Progenitor cell of endocrine pancreas (in vitro differentiated cells): ENCODE measurements around the gene LATS2. TPM values are rescaled to one million over a fixed set of nuclear protein-coding genes. Genes with fewer than 3 reads are reported as not detected.

Experiments
- DNase-seq: peaks from one replicate; pipeline ENCODE4 v3.0.0; 2021; ENCODE audit warnings: low spot score; ENCODE audit not compliant: unreplicated experiment
- H3K27ac Mint-ChIP-seq: 2 replicates; pipeline ENCODE4 v1.8.0; 2021; ENCODE audit warnings: mild to moderate bottlenecking, moderate library complexity, mixed read lengths
- H3K27me3 Mint-ChIP-seq: 2 replicates; pipeline ENCODE4 v1.8.0; 2021; ENCODE audit warnings: mixed read lengths
- H3K36me3 Mint-ChIP-seq: 2 replicates; pipeline ENCODE4 v1.8.0; 2022; ENCODE audit warnings: mixed read lengths; ENCODE audit not compliant: insufficient read depth
- H3K4me1 Mint-ChIP-seq: 2 replicates; pipeline ENCODE4 v1.8.0; 2021; ENCODE audit warnings: low read depth, mixed read lengths
- H3K4me3 Mint-ChIP-seq: 2 replicates; pipeline ENCODE4 v1.8.0; 2021; ENCODE audit warnings: low read depth, mild to moderate bottlenecking, moderate library complexity, mixed read lengths
- H3K9me3 Mint-ChIP-seq: 2 replicates; pipeline ENCODE4 v1.8.0; 2021; ENCODE audit warnings: low read depth, mixed read lengths
- total RNA-seq: library from RNA; stranded (reverse); gene quantifications from 2 replicates; pipeline ENCODE4 v1.2.1, GENCODE V29; 2021
- TF ChIP-seq, protein P1 (sequence below): fragments of 200-600 bp; sonication (generic); IDR thresholded peaks from one replicate; pipeline ENCODE4 v1.5.0; 2021; ENCODE audit warnings: antibody characterized with exemption, mild to moderate bottlenecking; ENCODE audit not compliant: unreplicated experiment

The LATS2 gene
- total RNA-seq, 1 donor from 2014 or later: 15.2 TPM

DNA sequence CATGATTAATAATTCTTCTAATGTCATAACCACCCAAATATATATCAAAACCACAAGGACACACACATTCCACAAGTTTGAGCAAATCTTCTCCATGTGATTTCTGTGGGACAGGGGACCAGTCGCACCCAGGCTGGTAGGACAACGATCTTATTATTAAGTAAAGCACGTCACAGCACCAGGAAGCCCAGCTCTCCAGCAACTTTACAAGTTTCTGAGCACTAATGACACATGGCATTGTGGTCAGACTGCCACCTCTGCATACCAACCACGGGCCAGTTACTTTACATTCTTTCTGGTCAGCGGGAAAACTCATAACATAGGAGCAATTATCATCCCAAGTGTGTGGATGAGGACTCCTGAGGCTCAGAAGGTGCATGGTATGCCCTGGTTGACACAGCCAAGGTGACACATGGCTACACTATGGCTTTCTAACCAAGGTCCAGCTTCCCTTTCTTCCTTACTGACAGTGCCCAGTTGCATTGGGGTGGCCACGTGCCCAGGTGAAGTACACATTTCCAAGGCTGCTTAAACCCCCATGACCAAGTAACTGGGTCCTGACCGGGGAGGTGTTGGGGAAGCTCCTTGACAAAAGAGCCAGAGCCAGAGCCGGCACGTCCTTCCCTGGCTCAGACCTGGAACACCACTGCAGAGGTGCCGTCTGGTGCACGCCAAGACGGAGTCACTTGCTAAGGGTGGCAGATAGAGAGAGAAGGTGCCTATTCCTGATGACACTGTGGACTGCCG is 27.4 kb downstream of the LATS2 start:
- H3K36me3 Mint-ChIP-seq: peaks cover 6% of the 10 kb centered on the region
- H3K4me1 Mint-ChIP-seq: peaks cover 11% of the 10 kb centered on the region
- H3K27ac Mint-ChIP-seq: no peak overlapping the region
- TF ChIP-seq, protein P1, sequence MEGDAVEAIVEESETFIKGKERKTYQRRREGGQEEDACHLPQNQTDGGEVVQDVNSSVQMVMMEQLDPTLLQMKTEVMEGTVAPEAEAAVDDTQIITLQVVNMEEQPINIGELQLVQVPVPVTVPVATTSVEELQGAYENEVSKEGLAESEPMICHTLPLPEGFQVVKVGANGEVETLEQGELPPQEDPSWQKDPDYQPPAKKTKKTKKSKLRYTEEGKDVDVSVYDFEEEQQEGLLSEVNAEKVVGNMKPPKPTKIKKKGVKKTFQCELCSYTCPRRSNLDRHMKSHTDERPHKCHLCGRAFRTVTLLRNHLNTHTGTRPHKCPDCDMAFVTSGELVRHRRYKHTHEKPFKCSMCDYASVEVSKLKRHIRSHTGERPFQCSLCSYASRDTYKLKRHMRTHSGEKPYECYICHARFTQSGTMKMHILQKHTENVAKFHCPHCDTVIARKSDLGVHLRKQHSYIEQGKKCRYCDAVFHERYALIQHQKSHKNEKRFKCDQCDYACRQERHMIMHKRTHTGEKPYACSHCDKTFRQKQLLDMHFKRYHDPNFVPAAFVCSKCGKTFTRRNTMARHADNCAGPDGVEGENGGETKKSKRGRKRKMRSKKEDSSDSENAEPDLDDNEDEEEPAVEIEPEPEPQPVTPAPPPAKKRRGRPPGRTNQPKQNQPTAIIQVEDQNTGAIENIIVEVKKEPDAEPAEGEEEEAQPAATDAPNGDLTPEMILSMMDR: no peak
- H3K4me3 Mint-ChIP-seq: no peak overlapping the region
- H3K27me3 Mint-ChIP-seq: no peaks in the 10 kb centered on the region
- no peak for DNase-seq
- peaks cover 1% of the 10 kb centered on the region for H3K9me3 Mint-ChIP-seq

DNA sequence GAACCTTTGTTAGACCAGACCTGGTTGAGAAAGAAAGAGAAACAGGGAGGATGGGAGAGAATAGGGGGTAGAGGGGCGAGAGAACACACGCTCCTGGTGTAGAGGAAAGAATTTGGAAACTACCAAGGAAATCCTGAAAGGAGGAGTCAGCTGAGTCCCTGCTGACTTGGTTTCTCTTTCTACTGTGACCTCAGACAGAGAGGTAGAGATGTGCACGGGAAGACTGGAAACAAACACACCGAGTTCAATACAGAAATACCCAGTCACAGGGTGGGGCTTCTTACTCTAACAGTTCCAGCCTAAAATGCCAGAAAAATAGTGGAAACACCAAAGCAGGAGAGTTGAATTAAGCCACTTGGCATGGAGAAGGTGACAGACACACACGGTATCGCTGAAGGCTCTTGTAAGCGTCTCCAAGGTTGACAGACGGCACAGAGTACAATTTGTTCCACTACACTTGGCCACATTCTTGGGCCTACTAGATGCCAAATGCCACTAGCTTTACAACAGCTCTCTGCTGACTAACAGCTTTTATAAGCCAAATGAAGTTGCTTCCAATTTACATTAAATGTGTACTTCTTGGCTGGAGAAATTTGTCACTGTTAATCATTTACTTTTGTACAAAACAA is 28.1 kb downstream of the LATS2 start:
- Mint-ChIP-seq H3K27me3 (no peaks in the 10 kb centered on the region), H3K4me1 (peaks cover 11% of the 10 kb centered on the region), H3K36me3 (peaks cover 12% of the 10 kb centered on the region), H3K4me3 (no peak overlapping the region), H3K9me3 (peaks cover 4% of the 10 kb centered on the region), H3K27ac (no peak overlapping the region)
- TF ChIP-seq, protein P1: no peak
- DNase-seq: no peak

DNA sequence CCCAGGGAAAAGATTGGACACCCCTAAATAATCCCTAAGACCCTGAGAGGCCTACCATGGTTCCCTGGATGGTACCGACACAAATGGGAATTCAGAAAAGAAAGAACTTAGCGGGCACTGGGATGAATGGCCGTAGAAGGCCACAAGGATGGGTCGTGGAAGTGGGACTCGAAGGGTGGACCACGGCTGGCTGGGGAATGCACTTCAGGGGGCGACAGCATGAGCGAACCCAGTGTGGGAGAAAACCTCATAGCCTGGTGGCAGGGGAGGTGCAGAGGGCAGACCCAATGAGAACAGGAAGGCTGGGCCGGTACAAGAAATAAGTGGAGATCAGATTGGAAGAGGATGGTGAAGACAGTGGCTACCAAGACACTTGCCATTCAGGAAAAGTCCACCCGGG is 28.7 kb downstream of the LATS2 start:
- Mint-ChIP-seq H3K4me1 (peaks cover 11% of the 10 kb centered on the region), H3K27ac (no peak overlapping the region), H3K36me3 (peaks cover 10% of the 10 kb centered on the region), H3K9me3 (peaks cover 4% of the 10 kb centered on the region), H3K4me3 (no peak overlapping the region), H3K27me3 (no peaks in the 10 kb centered on the region)
- TF ChIP-seq, protein P1: no peak
- no peak for DNase-seq

DNA sequence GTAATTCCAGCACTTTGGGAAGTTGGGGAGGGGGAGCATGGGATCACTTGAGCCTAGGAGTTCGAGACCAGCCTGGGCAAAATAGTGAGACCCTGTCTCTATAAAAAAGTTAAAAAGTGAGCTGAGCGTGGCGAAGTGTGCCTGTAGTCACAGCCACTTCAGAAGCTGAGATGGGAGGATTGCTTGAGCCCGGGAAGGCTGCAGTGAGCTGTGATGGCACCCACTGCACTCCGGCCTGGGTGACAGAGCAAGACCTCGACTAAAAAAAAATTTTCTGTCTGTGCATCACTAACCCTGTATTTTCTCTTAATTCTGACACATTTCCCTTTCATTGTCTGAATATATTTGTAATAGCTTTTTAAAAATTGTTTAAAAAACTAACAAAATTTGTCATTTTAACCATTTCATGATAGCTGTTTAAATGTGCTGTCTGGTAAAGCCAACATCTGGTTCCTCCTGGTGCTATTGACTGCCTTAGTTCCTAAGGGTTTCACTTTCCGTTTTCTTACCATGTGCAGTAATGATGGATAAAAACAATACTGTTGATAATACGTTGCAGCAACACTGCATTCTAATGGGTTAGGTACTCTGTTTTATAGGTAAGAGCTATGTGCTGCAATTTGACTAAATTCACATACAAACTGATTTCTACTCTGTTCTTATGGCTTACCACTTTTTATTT is 29.7 kb downstream of the LATS2 start:
- TF ChIP-seq, protein P1: no peak
- Mint-ChIP-seq H3K27ac (no peak overlapping the region), H3K27me3 (no peaks in the 10 kb centered on the region), H3K36me3 (peaks cover 16% of the 10 kb centered on the region), H3K4me1 (peaks cover 11% of the 10 kb centered on the region), H3K4me3 (no peak overlapping the region), H3K9me3 (peaks cover 9% of the 10 kb centered on the region)
- no peak for DNase-seq

DNA sequence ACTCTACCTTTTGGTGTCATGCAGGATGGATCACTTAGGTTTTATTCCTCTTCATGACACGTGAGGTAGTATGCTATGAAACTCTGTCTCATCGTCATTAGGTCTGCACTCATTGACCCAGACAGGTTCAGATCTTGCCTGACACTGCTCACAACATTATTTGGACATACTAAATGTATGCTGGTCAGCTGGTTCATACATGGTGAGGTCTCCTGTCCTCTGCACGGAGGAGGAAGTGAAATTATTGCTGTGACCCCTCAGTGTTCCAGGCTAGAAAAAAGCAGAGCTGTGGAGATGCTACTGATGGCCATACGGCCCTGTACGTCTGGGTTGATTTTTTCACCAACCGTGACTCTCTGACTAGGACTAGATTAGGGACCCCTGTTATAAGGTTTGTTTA is 35.8 kb downstream of the LATS2 start:
- Mint-ChIP-seq H3K4me3 (no peak overlapping the region), H3K9me3 (peaks cover 9% of the 10 kb centered on the region), H3K27ac (no peak overlapping the region), H3K27me3 (no peaks in the 10 kb centered on the region), H3K36me3 (peaks cover 14% of the 10 kb centered on the region), H3K4me1 (peaks cover 6% of the 10 kb centered on the region)
- no peak for DNase-seq
- TF ChIP-seq, protein P1: no peak
